PC-3 (cell line): ENCODE data around the gene GFY. TPM values are rescaled to one million over a fixed set of nuclear protein-coding genes. Genes with fewer than 3 reads are reported as not detected.

ENCODE experiments used
- ATAC-seq: fragments of 200-7000 bp; cut with Tn5 transposase; 2 replicates; pipeline ENCODE4 v1.9.1; 2020; ENCODE audit warnings: mild to moderate bottlenecking, moderate library complexity
- BruUV-seq: library from RNA; stranded (reverse); fragments of 400-500 nt; replicated peaks from 2 replicates; lab custom pipeline; 2021; lab: Mats Ljungman, UMichigan
- CTCF ChIA-PET: fragments of 300-600 bp; sonication (Branson Sonifier 250); formaldehyde crosslinking; loops from one replicate; lab custom pipeline; 2022; ENCODE audit warnings: antibody characterized with exemption; lab: Charles Lee
- POLR2A ChIA-PET: fragments of 300-600 bp; sonication (Branson Sonifier 250); formaldehyde crosslinking; loops from one replicate; lab custom pipeline; 2022; ENCODE audit warnings: antibody characterized with exemption; ENCODE audit not compliant: unreplicated experiment; lab: Charles Lee
- DNase-seq: peaks from one replicate; pipeline ENCODE4 v3.0.0-alpha.2; 2015
- H2AFZ ChIP-seq: fragments of 300-600 bp; sonication (generic); 2 replicates; pipeline ENCODE4 v1.6.0; 2016; ENCODE audit warnings: antibody characterized with exemption, low read length
- H3F3A ChIP-seq: fragments of 300-600 bp; sonication (generic); one replicate; pipeline ENCODE4 v1.6.0; 2017; ENCODE audit warnings: antibody characterized with exemption, low read length, control low read depth, mild to moderate bottlenecking; ENCODE audit not compliant: unreplicated experiment
- H3K27ac ChIP-seq: fragments of 300-600 bp; sonication (generic); 2 replicates; pipeline ENCODE4 v1.5.1; 2016; ENCODE audit warnings: mild to moderate bottlenecking, low read length
- H3K27me3 ChIP-seq: fragments of 300-600 bp; sonication (generic); 2 replicates; pipeline ENCODE4 v1.6.1; 2016; ENCODE audit warnings: low read length, mixed read lengths
- H3K36me3 ChIP-seq: fragments of 300-600 bp; sonication (generic); 2 replicates; pipeline ENCODE4 v1.6.1; 2016; ENCODE audit warnings: low read depth, mixed run types, low read length, mixed read lengths
- H3K4me1 ChIP-seq: fragments of 300-600 bp; sonication (generic); 2 replicates; pipeline ENCODE4 v1.5.1; 2016; ENCODE audit warnings: low read length; ENCODE audit not compliant: insufficient read depth
- H3K4me2 ChIP-seq: fragments of 300-600 bp; sonication (generic); 2 replicates; pipeline ENCODE4 v1.6.0; 2016; ENCODE audit warnings: low read length
- H3K4me3 ChIP-seq: fragments of 300-600 bp; sonication (generic); 2 replicates; pipeline ENCODE4 v1.5.1; 2016; ENCODE audit warnings: mild to moderate bottlenecking, low read length, mixed read lengths
- H3K79me2 ChIP-seq: fragments of 300-600 bp; sonication (generic); 2 replicates; pipeline ENCODE4 v1.6.1; 2017; ENCODE audit warnings: low read length, mixed read lengths
- H3K9ac ChIP-seq: fragments of 300-600 bp; sonication (generic); 2 replicates; pipeline ENCODE4 v1.6.0; 2016; ENCODE audit warnings: mild to moderate bottlenecking, low read length
- H3K9me2 ChIP-seq: fragments of 300-600 bp; sonication (generic); replicated peaks from 2 replicates; pipeline ENCODE4 v1.6.1; 2016; ENCODE audit warnings: mixed run types, low read length, mixed read lengths
- H3K9me3 ChIP-seq: fragments of 300-600 bp; sonication (generic); 2 replicates; pipeline ENCODE4 v1.6.1; 2016; ENCODE audit warnings: low read length, mixed read lengths
- H4K20me1 ChIP-seq: fragments of 300-600 bp; sonication (generic); 2 replicates; pipeline ENCODE4 v1.6.1; 2016; ENCODE audit warnings: low read length, mixed read lengths
- EZH2 ChIP-seq: fragments of 300-600 bp; sonication (generic); IDR thresholded peaks from one replicate; pipeline ENCODE4 v1.6.1; 2017; ENCODE audit warnings: antibody characterized with exemption, mild to moderate bottlenecking, low read length; ENCODE audit not compliant: unreplicated experiment
- EZH2phosphoT487 ChIP-seq: fragments of 300-600 bp; sonication (generic); IDR thresholded peaks from 2 replicates; pipeline ENCODE4 v1.6.1; 2018; ENCODE audit warnings: mild to moderate bottlenecking, antibody characterized with exemption, low read length, borderline replicate concordance
- intact Hi-C: fragments of 100-400 bp; cut with micrococcal nuclease; formaldehyde crosslinking; loops from 2 replicates; pipeline ENCODE4 v1.9.0; 2023
- total RNA-seq: library from RNA; depleted of rRNA; stranded (reverse); fragments of >200 nt; gene quantifications from 2 replicates; pipeline ENCODE4 v1.2.3, GENCODE V29; 2014
- TF ChIP-seq, protein P1 (sequence below): fragments of 300-600 bp; sonication (generic); conservative IDR thresholded peaks from 2 replicates; pipeline ENCODE4 v1.5.1; 2017; ENCODE audit warnings: antibody characterized with exemption, low read depth, mild to moderate bottlenecking, low read length

GFY gene
- total RNA-seq, 1 experiment from 2014 or later = not detected

DNA sequence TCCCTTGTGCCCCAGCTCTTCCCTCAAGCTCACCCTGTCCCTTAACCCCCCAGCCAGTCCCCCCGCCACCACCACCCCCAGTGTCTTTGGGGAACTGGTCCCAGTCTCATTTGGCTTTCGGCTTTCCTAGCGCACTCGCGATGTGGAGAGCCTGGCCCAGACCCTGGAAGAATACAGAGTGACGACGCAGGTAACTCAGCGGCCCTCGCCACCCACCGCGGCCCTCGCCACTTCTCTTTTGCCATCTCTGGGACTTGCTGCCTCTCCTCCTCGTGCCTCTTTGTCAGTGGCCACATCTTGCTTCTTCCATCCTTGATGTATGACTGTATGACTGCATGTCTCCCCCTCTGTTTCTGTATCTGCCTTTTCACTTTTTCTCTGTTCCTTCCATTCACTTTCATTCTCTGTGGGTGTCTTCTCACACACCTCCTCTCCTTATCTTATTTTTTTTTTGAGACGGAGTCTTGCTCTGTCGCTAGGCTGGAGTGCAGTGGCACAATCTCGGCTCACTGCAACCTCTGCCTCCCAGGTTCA lies 17.6 kb upstream of the GFY start:
- no peak overlapping the region for H3K4me3 ChIP-seq
- H3K4me1 ChIP-seq = peaks cover 15% of the 10 kb centered on the region
- POLR2A ChIA-PET = no interaction called here
- H3K9me2 ChIP-seq = no peaks in the 10 kb centered on the region
- H3K27me3 ChIP-seq = no peaks in the 10 kb centered on the region
- TF ChIP-seq, protein P1, sequence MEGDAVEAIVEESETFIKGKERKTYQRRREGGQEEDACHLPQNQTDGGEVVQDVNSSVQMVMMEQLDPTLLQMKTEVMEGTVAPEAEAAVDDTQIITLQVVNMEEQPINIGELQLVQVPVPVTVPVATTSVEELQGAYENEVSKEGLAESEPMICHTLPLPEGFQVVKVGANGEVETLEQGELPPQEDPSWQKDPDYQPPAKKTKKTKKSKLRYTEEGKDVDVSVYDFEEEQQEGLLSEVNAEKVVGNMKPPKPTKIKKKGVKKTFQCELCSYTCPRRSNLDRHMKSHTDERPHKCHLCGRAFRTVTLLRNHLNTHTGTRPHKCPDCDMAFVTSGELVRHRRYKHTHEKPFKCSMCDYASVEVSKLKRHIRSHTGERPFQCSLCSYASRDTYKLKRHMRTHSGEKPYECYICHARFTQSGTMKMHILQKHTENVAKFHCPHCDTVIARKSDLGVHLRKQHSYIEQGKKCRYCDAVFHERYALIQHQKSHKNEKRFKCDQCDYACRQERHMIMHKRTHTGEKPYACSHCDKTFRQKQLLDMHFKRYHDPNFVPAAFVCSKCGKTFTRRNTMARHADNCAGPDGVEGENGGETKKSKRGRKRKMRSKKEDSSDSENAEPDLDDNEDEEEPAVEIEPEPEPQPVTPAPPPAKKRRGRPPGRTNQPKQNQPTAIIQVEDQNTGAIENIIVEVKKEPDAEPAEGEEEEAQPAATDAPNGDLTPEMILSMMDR = no peak
- no peak overlapping the region for H3K4me2 ChIP-seq
- no peak overlapping the region for H3K27ac ChIP-seq
- CTCF ChIA-PET = no interaction called here
- ATAC-seq = no peak
- no TSS peak for BruUV-seq
- H3K9me3 ChIP-seq = no peaks in the 10 kb centered on the region
- intact Hi-C loops = no loop called here
- H3K79me2 ChIP-seq = no peaks in the 10 kb centered on the region
- H2AFZ ChIP-seq = no peak overlapping the region
- H3K9ac ChIP-seq = no peak overlapping the region
- no peaks in the 10 kb centered on the region for H3K36me3 ChIP-seq
- H3F3A ChIP-seq = no peaks in the 10 kb centered on the region
- DNase-seq = no peak
- H4K20me1 ChIP-seq = no peaks in the 10 kb centered on the region

DNA sequence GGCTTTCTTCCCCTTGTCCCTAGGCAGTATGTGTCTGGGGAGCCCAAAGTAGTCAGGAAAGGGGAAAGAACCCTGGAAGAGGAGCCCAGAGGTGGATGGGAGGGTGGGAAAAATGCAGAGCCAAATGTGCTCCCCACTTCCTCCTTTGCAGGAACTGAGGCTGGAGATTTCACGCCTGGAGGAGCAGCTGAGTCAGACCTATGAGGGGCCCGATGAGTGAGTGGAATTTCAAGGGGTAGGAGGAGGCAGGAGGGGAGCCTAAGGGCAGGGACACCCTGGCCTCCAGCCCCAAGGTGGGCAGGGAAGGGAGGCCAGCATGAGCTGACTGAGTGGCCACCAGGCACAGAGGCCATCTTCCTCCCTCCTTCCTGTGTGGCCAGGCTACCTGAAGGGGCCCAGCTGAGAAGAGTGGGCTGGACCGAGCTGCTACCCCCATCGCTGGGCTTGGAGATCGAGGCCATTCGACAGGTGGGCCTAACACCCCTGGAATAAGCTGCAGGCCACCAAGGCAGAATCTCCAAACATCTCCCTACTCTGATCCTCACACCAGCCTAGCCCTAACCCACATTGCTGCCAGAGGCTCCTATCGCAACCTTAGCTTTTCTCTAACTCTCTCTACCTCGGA lies 16.3 kb upstream of the GFY start:
- Histone ChIP-seq H3K27ac (no peak overlapping the region), H3K27me3 (no peaks in the 10 kb centered on the region), H3K36me3 (no peaks in the 10 kb centered on the region), H3K9me3 (no peaks in the 10 kb centered on the region), H3K79me2 (no peaks in the 10 kb centered on the region), H4K20me1 (no peaks in the 10 kb centered on the region), H3K4me2 (no peak overlapping the region), H2AFZ (no peak overlapping the region), H3K4me3 (no peak overlapping the region), H3K9me2 (no peaks in the 10 kb centered on the region), H3K9ac (no peak overlapping the region), H3K4me1 (peaks cover 6% of the 10 kb centered on the region), H3F3A (no peaks in the 10 kb centered on the region)
- DNase-seq = no peak
- TF ChIP-seq, protein P1 = no peak
- no peak for TF ChIP-seq EZH2phosphoT487
- no peak for TF ChIP-seq EZH2
- no TSS peak for BruUV-seq
- no peak for ATAC-seq
- CTCF ChIA-PET = no interaction called here
- POLR2A ChIA-PET = no interaction called here
- intact Hi-C loops = no loop called here

DNA sequence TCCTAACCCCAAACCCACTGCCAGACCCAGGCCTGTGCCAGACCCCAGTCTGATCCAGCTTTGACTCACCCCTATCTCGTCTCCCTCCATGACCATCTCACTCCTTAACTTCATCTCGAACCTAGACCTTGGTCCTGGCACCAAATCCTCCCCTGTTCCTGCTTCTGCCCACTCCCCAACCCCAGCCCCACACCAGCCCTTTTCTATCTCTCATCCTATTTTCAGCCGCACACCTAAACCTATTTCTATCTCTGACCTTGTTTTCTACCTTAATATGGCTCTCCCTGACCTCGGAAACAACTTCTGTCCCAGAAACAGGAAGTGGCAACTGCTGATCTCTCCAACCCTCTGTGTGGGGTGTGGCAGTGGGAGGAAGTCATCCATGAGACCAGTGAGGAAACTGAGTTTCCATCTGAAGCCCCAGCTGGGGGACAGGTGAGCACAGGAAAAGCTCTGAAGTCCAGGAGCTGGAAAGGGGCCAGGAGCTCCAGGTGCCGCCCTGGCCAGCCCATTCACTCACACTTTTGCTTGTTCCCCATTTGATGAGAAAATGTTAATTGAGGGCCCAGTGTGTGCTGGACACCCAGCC lies 15.7 kb upstream of the GFY start:
- Histone ChIP-seq H3K79me2 (no peaks in the 10 kb centered on the region), H3K36me3 (no peaks in the 10 kb centered on the region), H3K9me3 (no peaks in the 10 kb centered on the region), H3K4me2 (no peak overlapping the region), H3K4me1 (no peaks in the 10 kb centered on the region), H3F3A (no peaks in the 10 kb centered on the region), H3K4me3 (no peak overlapping the region), H3K9me2 (no peaks in the 10 kb centered on the region), H3K27me3 (no peaks in the 10 kb centered on the region), H4K20me1 (no peaks in the 10 kb centered on the region), H2AFZ (no peak overlapping the region), H3K9ac (no peak overlapping the region), H3K27ac (no peak overlapping the region)
- intact Hi-C loops = no loop called here
- CTCF ChIA-PET = interaction anchor here (0.6 kb wide), 1 partner anchor 251 kb away, joined by 3 read pairs; no protein-coding TSS in a partner anchor
- no TSS peak for BruUV-seq
- DNase-seq = no peak
- POLR2A ChIA-PET = no interaction called here
- no peak for TF ChIP-seq EZH2
- no peak for TF ChIP-seq EZH2phosphoT487
- TF ChIP-seq, protein P1 = no peak
- ATAC-seq = no peak
